ENCODE data around the gene CLEC18B.

CLEC18B gene

DNA sequence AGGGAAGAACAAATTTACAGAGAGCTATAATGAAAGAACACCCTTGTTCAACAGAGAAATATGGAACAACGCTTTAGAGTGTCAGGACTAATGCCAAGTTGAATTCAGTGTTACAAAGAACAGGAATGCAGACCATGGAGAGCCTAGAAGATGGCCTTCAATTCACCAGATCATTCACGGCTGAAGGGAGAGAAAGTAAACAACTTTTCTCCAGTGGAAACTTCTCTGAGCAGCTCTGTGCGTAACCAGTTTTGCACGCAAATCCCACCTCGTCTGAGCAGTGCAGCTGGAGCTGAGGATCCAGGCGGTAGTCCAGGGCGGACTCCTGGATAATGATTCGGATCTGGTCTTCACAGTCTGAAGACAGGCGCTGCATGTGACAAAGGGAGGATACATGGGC is 40.5 kb upstream of the CLEC18B start:
- TF ChIP-seq POLR2AphosphoS5 (IDR thresholded peaks at IDR 0.05; ENCODE audit: low read depth): no peak
- TF ChIP-seq, protein P1, sequence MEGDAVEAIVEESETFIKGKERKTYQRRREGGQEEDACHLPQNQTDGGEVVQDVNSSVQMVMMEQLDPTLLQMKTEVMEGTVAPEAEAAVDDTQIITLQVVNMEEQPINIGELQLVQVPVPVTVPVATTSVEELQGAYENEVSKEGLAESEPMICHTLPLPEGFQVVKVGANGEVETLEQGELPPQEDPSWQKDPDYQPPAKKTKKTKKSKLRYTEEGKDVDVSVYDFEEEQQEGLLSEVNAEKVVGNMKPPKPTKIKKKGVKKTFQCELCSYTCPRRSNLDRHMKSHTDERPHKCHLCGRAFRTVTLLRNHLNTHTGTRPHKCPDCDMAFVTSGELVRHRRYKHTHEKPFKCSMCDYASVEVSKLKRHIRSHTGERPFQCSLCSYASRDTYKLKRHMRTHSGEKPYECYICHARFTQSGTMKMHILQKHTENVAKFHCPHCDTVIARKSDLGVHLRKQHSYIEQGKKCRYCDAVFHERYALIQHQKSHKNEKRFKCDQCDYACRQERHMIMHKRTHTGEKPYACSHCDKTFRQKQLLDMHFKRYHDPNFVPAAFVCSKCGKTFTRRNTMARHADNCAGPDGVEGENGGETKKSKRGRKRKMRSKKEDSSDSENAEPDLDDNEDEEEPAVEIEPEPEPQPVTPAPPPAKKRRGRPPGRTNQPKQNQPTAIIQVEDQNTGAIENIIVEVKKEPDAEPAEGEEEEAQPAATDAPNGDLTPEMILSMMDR (IDR thresholded peaks at IDR 0.05; ENCODE audit: insufficient read depth, low read length): no peak
- TF ChIP-seq, protein P2, sequence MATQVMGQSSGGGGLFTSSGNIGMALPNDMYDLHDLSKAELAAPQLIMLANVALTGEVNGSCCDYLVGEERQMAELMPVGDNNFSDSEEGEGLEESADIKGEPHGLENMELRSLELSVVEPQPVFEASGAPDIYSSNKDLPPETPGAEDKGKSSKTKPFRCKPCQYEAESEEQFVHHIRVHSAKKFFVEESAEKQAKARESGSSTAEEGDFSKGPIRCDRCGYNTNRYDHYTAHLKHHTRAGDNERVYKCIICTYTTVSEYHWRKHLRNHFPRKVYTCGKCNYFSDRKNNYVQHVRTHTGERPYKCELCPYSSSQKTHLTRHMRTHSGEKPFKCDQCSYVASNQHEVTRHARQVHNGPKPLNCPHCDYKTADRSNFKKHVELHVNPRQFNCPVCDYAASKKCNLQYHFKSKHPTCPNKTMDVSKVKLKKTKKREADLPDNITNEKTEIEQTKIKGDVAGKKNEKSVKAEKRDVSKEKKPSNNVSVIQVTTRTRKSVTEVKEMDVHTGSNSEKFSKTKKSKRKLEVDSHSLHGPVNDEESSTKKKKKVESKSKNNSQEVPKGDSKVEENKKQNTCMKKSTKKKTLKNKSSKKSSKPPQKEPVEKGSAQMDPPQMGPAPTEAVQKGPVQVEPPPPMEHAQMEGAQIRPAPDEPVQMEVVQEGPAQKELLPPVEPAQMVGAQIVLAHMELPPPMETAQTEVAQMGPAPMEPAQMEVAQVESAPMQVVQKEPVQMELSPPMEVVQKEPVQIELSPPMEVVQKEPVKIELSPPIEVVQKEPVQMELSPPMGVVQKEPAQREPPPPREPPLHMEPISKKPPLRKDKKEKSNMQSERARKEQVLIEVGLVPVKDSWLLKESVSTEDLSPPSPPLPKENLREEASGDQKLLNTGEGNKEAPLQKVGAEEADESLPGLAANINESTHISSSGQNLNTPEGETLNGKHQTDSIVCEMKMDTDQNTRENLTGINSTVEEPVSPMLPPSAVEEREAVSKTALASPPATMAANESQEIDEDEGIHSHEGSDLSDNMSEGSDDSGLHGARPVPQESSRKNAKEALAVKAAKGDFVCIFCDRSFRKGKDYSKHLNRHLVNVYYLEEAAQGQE (IDR thresholded peaks at IDR 0.05; ENCODE audit: insufficient replicate concordance, low read depth): no peak
- TF ChIP-seq GABPA (IDR thresholded peaks at IDR 0.05; ENCODE audit: low read depth): no peak
- no peak for TF ChIP-seq SPI1 (IDR thresholded peaks at IDR 0.05; ENCODE audit: borderline replicate concordance, low read depth)
- Histone ChIP-seq H3K4me3 (replicated peaks; ENCODE audit: insufficient read depth, low read length) (no peak overlapping the region), H3K27me3 (ENCODE audit: insufficient read depth, poor library complexity, severe bottlenecking) (no peaks in the 10 kb centered on the region), H3K27ac (replicated peaks) (no peak overlapping the region)
- DNase-seq (ENCODE audit: low read depth in 1 of 2, low spot score in 1 of 2): no peak

DNA sequence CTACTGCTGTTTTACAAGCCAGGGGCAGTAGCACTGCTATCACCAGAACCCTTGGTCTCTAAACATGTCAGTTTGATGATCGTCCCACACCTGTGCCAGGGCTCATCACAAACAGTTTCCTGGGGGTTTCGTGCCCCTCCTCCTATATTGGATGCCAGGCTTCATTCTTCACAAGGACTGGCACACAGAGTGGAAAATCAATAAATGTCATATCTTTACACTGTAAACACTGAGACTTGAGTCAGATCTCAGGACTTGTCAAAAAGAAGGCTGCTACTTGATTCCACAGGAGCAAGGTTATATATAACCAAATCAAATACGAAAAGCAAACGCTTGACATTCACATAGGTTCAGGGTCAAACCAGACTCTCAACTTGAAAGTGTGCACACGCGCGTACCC is 39.3 kb upstream of the CLEC18B start:
- Histone ChIP-seq H3K4me3 (replicated peaks; ENCODE audit: insufficient read depth, low read length) (no peak overlapping the region), H3K27ac (replicated peaks) (no peak overlapping the region), H3K27me3 (ENCODE audit: insufficient read depth, poor library complexity, severe bottlenecking) (no peaks in the 10 kb centered on the region)
- no peak for DNase-seq (ENCODE audit: low read depth in 1 of 2, low spot score in 1 of 2)
- no peak for TF ChIP-seq POLR2AphosphoS5 (IDR thresholded peaks at IDR 0.05; ENCODE audit: low read depth)
- TF ChIP-seq, protein P1 (IDR thresholded peaks at IDR 0.05; ENCODE audit: insufficient read depth, low read length): no peak
- no peak for TF ChIP-seq SPI1 (IDR thresholded peaks at IDR 0.05; ENCODE audit: borderline replicate concordance, low read depth)
- no peak for TF ChIP-seq GABPA (IDR thresholded peaks at IDR 0.05; ENCODE audit: low read depth)
- TF ChIP-seq, protein P2 (IDR thresholded peaks at IDR 0.05; ENCODE audit: insufficient replicate concordance, low read depth): no peak

DNA sequence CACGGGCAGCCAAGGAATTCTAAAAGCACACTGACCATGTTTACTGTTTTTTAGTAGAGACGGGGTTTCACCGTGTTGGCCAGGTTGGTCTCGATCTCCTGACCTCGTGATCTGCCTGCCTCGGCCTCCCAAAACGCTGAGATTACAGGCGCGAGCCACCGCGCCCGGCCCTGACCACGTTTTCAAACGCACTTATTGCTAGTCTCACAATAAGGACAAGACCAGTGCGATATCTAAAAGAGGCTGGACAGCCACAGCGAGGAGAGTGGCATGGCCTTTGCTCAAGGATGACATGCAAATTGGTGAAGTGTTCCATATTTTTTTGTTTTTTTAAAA is 35.0 kb upstream of the CLEC18B start:
- TF ChIP-seq SPI1 (IDR thresholded peaks at IDR 0.05; ENCODE audit: borderline replicate concordance, low read depth) (no peak), POLR2AphosphoS5 (IDR thresholded peaks at IDR 0.05; ENCODE audit: low read depth) (no peak), GABPA (IDR thresholded peaks at IDR 0.05; ENCODE audit: low read depth) (no peak)
- TF ChIP-seq, protein P2 (IDR thresholded peaks at IDR 0.05; ENCODE audit: insufficient replicate concordance, low read depth): no peak
- TF ChIP-seq, protein P1 (IDR thresholded peaks at IDR 0.05; ENCODE audit: insufficient read depth, low read length): no peak

More for the DNA sequence above, 35.0 kb upstream of the CLEC18B start:
- Histone ChIP-seq H3K4me3 (replicated peaks; ENCODE audit: insufficient read depth, low read length) (no peak overlapping the region), H3K27me3 (ENCODE audit: insufficient read depth, poor library complexity, severe bottlenecking) (no peaks in the 10 kb centered on the region), H3K27ac (replicated peaks) (no peak overlapping the region)
- no peak for DNase-seq (ENCODE audit: low read depth in 1 of 2, low spot score in 1 of 2)

Measured in HL-60 (cell line).